ENCODE data around the gene DDX31.

Gene DDX31

DNA sequence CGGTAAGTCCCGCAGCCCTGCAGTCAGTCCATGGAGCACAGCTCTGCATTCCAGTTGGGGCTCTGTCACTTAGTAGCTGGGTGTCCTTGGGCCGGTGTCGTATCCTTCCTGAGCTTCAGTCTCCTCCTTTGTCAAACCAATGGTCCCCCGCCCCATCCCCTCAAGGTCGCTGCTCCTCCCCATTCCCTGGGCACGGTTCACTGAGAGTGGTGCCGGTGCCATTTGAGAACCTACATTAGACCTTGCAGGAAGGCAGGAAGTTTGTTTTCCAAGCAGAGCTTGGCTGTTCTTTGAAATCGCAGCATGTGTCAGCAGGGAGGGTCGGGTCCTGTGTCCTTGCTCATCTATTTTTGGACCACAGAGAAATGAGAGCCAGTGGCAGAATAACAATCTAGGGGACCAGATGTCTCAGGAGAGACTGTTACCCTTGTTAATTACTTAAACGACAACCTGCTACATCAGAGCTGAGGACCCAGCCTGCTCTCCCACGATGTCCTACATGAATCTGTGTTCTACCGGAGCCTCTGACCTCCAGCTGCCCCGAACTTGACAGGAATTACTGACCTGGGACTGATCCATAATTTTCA, 109.1 kb downstream of the DDX31 start:
- no peak overlapping the region for H3K4me3 ChIP-seq (ENCODE audit: low read length)
- no peak for DNase-seq (ENCODE audit: low read depth, low spot score)

DNA sequence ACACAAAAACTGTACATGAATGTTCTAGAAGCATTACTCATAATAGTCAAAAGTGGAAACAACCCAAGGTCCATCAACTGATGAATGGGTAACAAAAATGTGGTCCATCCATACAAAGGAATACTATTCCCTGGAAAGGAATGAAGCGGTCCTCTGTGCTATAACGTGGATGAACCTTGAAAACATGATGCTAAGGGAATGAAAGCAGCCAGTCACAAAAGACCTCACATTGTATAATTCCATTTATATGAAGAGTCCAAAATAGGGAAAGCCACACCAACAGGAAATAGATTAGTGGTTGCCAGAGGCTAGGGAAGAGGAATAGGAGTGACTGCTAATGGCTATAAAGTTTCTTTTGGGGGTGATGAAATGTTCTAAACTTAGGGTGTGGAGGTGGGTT, 110.1 kb downstream of the DDX31 start:
- DNase-seq (ENCODE audit: low read depth, low spot score): no peak
- H3K4me3 ChIP-seq (ENCODE audit: low read length): no peak overlapping the region

GRCh38 chr9:132557159-132557558, 112.6 kb downstream of the DDX31 start:
- H3K4me3 ChIP-seq (ENCODE audit: low read length): no peak overlapping the region
- DNase-seq (ENCODE audit: low read depth, low spot score): no peak

DNA sequence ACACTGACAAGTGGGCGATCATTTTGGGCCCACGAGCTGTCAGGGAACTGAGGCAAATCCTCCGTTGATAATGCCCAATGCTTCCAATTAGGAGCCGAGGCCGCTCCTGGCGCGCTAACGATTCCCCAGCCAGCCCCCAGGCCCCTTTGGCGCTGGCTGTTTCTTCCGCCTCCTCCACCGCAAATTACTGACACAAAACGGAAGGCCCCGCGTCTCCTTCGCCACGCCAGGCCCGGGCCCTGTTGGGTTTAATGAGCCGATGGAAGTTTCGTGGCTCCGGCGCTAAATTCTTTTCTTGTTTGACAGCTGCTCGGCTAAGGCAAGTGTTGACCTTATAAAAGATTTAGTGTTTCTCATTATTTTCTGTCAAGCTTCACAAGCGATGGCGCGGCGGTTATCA, 113.1 kb downstream of the DDX31 start:
- no peak overlapping the region for H3K4me3 ChIP-seq (ENCODE audit: low read length)
- no peak for DNase-seq (ENCODE audit: low read depth, low spot score)

- no peak for DNase-seq (ENCODE audit: low read depth, low spot score)
- no peak overlapping the region for H3K4me3 ChIP-seq (ENCODE audit: low read length)
Measured at GRCh38 chr9:132556235-132556634, 113.5 kb downstream of the DDX31 start.

DNA sequence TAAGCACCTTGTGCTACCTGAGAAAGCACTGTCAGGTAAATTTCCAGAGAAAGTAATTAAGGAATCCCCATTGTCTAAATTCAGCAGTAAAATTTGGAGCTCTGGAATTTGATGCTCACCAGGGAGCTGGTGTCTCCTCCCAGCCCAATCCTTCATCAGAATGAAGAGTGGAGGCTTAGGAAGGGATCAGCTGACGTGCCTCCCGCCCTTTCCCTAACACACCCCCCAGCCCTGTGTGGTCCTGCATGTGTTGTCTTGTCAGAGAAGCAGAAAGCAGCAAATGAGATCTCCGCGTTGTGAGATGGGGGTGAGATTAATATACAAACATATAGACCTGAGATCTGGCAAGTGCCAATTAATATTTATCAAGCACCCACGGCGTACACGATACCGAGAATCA, 114.3 kb downstream of the DDX31 start:
- DNase-seq (ENCODE audit: low read depth, low spot score): no peak
- no peak overlapping the region for H3K4me3 ChIP-seq (ENCODE audit: low read length)

GRCh38 chr9:132554755-132555154, 115.0 kb downstream of the DDX31 start:
- no peak for DNase-seq (ENCODE audit: low read depth, low spot score)
- H3K4me3 ChIP-seq (ENCODE audit: low read length): no peak overlapping the region

GRCh38 chr9:132552041-132552440, 117.7 kb downstream of the DDX31 start:
- no peak for DNase-seq (ENCODE audit: low read depth, low spot score)
- no peak overlapping the region for H3K4me3 ChIP-seq (ENCODE audit: low read length)

DNA sequence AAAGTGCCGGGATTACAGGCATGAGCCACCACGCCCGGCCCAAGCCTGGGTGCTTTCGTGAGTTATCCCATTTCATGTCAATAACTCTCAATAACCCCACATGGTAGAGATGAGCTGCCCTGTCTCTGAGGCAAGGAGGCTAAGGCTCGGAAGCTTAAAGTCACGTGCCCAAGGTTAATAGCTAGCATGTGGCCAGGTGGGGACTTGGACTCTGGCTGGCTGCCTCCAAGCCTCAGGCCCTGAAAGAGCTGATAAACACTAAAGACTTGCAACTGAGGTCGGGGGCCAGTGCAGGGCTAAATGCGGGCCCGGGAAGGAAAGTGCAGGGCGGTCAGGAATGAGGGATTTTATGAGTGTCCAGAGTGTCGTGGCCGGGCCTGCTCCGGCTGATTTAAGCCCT, 118.2 kb downstream of the DDX31 start:
- no peak for DNase-seq (ENCODE audit: low read depth, low spot score)
- no peak overlapping the region for H3K4me3 ChIP-seq (ENCODE audit: low read length)

DNA sequence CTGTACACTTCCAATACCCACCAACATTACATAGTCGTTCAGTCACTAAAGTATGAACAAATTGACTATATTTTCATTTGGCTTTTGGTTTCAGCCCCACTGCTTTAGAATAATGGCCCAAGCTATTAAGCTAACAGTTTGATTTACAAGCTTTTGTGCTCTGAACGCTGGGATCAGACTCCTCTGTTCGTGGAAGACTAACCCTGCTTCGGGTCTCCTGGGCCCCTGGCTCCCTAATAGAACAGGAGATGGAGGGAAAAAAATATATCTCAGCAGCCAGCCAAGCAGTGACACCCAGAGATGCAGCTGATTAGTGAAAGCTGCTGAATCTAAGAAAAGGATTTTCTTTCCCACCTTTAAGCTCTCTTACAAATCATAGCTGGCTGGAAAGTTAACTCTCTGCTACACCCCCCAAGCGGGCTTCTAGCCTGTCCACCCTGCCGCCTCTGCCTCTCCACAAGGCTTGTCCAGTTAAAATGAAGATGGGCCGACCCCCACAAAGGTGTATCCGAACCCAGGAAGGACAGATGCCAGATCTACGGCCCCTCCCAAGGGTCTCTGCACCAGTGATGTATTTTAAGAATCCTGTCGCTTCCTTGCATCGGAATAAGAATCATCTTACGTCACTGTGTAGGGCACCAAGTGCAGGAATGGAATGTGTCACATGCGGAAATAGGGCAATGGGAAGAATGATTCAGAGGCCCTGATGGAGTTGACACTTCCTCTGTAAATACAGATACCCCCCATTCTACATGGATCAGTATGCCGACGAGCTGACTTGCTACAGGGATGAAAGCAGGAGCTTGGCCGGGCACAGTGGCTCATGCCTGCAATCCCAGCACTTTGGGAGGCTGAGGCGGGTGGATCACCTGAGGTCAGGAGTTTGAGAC, 120.8 kb downstream of the DDX31 start:
- no peak for DNase-seq (ENCODE audit: low read depth, low spot score)
- H3K4me3 ChIP-seq (ENCODE audit: low read length): no peak overlapping the region

DNA sequence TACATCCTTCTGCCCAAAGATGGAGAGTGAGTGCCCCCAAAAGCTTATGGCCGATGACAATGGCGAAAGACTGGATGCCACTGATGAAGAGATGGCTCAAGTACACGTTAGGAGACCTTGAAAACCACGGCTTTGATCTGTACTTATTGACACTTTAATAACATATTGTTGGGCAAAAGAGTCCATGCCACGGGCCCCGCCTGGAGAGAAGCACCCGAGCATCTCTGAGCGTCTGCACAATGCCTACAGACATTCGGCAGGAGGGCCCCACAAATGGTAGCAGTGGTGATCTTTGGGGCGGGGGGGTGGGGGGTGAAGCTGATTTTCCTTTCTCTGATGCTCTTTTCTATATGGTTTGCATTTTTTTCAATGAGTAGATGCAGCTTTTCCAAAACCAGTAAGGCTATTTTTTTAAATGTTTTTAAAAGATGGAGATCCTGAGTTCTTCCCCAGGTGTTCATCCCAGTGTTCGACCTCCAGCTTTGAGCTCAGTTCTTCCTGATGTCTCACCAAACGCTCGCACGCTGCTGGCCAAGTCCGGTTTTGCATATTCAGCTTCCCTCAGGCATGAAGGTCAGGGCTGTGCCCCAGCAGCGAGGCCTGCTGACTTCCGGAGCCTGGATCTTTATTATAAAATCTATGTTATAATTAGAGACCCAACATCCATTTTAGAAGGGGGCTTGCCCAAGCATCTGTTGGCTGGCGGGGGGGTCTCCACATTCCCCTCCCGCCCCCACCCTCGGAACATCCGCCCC, 121.6 kb downstream of the DDX31 start:
- no peak overlapping the region for H3K4me3 ChIP-seq (ENCODE audit: low read length)
- no peak for DNase-seq (ENCODE audit: low read depth, low spot score)

- DNase-seq (ENCODE audit: low read depth, low spot score): no peak
Measured at GRCh38 chr9:132547436-132547835, 122.3 kb downstream of the DDX31 start.

DNA sequence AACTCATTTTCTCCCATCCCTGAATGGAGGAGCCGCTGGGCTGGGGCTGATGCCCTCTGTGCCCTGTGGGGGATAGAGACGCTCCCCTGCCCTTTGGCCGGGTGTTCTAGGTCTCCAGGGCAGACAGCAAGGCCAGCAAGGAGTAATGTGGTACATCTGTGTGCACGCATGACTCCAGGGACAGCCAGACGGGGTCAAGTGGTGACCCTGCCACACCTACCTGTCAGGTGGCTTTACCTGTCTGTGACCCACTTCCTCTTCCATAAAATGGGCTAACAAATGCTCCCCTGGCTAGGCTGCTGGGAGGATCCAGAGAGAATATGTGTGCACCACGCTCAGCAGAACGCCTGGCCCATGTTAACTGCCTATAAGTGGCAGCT, 122.7 kb downstream of the DDX31 start:
- no peak overlapping the region for H3K4me3 ChIP-seq (ENCODE audit: low read length)
- no peak for DNase-seq (ENCODE audit: low read depth, low spot score)

More at GRCh38 chr9:132547436-132547835, 122.3 kb downstream of the DDX31 start:
- no peak overlapping the region for H3K4me3 ChIP-seq (ENCODE audit: low read length)

DNA sequence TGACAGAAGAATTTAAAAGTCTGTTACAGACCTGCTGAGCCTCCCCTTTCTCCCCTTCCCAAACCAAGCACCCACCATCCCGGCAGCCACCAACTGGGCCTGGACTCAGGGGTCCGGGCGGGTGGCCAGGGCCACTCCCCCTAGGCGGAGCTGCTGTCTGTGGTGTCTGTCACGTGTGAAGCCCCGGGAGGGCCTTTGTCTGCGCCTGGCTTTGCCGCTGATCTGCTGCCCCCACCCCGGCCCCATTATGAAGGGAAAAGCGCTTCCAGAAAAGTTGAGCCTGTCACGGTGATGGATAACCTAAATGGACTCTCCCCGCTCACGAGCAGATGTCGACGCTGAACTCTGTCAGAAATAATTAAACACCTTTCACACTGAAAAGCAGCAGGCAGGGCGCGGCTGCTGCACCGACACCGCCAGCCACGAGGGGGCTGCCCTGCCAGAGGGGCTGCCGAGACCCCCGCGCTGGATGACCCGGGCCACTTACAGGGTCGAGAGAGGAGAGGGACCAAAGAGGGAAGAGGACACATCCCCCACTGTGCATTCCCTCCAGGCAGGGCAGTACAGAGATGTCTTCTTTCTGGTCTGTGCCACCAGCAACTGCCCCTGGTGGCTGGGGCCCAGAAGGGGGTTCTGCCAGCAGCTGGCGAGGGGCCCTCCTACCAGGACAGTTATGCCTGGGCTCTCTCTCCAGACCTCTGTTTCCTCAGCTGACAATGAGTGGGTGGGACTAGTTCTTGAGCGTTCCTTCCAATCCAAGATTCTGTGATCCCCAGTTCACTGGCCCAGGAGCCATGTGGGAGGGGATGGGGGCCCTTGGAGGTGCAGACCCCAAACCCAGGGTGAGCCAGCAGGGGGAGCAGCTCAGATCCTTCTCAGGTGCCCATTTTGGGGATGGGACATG, 123.4 kb downstream of the DDX31 start:
- peak overlapping the region; percentile 49 for H3K4me3 ChIP-seq (ENCODE audit: low read length)

DNA sequence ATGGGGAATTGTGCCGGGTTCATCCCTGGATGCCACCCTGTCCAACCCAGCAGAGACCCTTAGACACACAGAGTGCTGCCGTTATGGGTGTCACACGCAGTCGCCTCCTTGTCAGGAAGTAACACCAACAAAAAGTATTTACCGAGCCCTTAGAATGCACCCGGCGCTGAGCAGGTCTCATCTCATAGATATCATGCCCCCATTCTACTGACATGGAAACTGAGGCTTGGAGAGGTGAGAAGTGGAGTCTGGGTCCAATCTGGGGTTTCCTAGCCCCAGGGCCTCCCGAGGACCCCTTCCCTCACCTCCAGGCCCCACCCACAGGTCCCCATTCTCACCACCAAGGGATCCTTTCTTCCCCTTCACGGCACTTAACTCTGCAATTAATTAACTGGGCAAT, 124.2 kb downstream of the DDX31 start:
- DNase-seq (ENCODE audit: low read depth, low spot score): no peak
- no peak overlapping the region for H3K4me3 ChIP-seq (ENCODE audit: low read length)

More for the DNA sequence above, 123.4 kb downstream of the DDX31 start:
- DNase-seq (ENCODE audit: low read depth, low spot score): peak; percentile 16

GRCh38 chr9:132543960-132544359, 125.8 kb downstream of the DDX31 start:
- no peak for DNase-seq (ENCODE audit: low read depth, low spot score)
- no peak overlapping the region for H3K4me3 ChIP-seq (ENCODE audit: low read length)

DNA sequence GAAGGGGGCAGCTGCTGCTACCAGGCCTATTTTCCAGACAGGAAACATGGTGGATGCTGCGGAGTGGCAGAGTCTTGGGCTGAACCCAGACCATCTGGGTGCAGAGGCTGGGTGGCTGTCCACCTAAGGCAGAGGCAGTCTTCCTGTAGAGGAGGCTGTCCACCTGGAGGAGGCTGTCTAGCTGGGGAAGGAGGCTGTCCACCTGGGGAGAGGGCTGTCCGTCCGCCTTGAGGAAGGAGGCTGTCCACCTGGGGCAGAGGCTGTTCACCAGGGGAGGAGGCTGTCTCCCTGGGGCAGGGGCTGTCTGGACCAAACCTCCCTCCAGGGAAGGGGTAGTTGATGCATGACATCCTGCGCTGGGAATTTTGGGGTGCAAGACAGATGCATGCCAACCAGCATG, 126.5 kb downstream of the DDX31 start:
- H3K4me3 ChIP-seq (ENCODE audit: low read length): no peak overlapping the region
- DNase-seq (ENCODE audit: low read depth, low spot score): no peak

Data from Jurkat, Clone E6-1 (cell line).